GM13976 (cell line): ENCODE measurements around the gene FGD4.

Source experiments
- DNase-seq: peaks from one replicate; pipeline ENCODE4 v3.0.0; 2012; ENCODE audit warnings: low spot score
- in situ Hi-C: fragments of 300-500 bp; cut with MboI; formaldehyde crosslinking; loops from one replicate; pipeline ENCODE4 v1.12.0; 2022; ENCODE audit warnings: low sequenced_read_pairs, mixed read lengths, inconsistent platforms; ENCODE audit not compliant: unreplicated experiment
- TF ChIP-seq, protein P1 (sequence below): IDR thresholded peaks from 2 replicates; pipeline ENCODE4 v1.5.1; 2012; ENCODE audit warnings: borderline replicate concordance, mild to moderate bottlenecking; ENCODE audit not compliant: insufficient read depth; ENCODE audit errors: extremely low read depth, missing control alignments, control extremely low read depth

Gene FGD4

DNA sequence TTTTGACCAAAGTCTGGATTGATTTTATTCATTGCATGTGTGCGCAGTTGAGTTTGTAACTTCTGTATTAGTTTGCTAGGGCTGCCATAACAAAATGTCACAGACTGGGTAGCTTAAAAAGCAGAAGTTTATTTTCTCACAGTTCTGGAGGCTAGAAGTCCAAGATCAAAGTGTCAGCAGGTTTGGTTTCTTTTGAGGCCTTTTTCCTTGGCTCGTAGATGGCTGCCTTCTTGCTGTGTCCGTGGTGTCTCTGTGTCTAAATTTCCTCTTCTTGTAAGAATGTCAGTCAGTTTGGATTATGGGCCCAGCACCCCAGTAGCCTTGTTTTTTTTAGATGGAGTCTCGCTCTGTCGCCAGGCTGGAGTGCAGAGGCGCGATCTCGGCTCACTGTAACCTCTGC lies 291.6 kb downstream of the FGD4 start:
- TF ChIP-seq, protein P1, sequence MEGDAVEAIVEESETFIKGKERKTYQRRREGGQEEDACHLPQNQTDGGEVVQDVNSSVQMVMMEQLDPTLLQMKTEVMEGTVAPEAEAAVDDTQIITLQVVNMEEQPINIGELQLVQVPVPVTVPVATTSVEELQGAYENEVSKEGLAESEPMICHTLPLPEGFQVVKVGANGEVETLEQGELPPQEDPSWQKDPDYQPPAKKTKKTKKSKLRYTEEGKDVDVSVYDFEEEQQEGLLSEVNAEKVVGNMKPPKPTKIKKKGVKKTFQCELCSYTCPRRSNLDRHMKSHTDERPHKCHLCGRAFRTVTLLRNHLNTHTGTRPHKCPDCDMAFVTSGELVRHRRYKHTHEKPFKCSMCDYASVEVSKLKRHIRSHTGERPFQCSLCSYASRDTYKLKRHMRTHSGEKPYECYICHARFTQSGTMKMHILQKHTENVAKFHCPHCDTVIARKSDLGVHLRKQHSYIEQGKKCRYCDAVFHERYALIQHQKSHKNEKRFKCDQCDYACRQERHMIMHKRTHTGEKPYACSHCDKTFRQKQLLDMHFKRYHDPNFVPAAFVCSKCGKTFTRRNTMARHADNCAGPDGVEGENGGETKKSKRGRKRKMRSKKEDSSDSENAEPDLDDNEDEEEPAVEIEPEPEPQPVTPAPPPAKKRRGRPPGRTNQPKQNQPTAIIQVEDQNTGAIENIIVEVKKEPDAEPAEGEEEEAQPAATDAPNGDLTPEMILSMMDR: no peak
- DNase-seq: no peak
- in situ Hi-C loops: no loop called here

DNA sequence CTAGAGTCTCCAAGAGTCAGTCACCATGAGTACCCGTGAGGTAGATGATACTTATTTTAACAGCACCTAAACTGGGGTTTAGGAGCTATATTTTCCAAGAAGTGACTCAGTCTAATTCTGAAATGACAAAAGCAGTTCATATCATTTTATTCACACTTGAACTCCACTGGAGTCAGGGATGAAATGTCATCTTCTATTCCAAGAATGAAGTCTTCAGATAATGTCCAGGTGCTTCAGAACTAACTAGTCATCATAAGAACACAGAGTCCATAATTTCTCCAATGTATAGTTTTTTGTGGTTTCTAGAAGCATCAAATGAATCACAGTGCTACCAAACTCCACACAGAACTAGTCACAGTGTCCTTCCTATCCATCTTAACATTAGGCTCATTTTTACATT lies 293.0 kb downstream of the FGD4 start:
- TF ChIP-seq, protein P1: no peak
- in situ Hi-C loops: no loop called here
- DNase-seq: no peak

DNA sequence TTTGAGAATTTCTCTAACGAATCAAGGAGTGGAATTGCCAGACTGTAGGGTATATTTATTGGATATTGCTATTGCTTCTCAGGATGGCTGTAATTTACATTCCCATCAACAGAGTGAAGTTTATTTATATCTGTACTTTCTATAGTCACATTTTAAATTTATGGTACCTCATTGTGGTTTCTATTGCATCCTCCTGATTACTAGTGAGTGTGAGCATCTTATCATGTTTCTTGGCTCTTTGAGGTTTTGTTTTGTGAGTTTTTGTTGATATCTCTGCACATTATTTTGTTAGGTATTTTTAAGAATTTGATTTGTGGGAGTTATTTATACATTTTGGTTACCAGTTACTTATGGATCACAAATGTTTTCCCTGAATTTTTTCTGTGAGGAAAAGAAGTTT lies 293.7 kb downstream of the FGD4 start:
- in situ Hi-C loops: no loop called here
- TF ChIP-seq, protein P1: no peak
- DNase-seq: no peak
